Fibroblast of skin of back (primary cell): ENCODE measurements around the gene PCBP3.

ENCODE experiments used
- DNase-seq: peaks from one replicate; pipeline ENCODE4 v3.0.0-alpha.2; 2013

PCBP3 gene

GRCh38 chr21:45938453-45938755 is 294.9 kb downstream of the PCBP3 start:
- DNase-seq, result no peak

- DNase-seq, result no peak
Observed at GRCh38 chr21:45938811-45939520, 295.4 kb downstream of the PCBP3 start.

GRCh38 chr21:45939521-45940045 is 296.1 kb downstream of the PCBP3 start:
- DNase-seq, result no peak

- DNase-seq, result no peak
Observed at GRCh38 chr21:45940091-45940490, 296.6 kb downstream of the PCBP3 start.

- DNase-seq, result no peak
Observed at GRCh38 chr21:45940621-45941337, 297.3 kb downstream of the PCBP3 start.

- no peak for DNase-seq
Observed at GRCh38 chr21:45941338-45941710, 297.8 kb downstream of the PCBP3 start.

GRCh38 chr21:45941717-45942546 is 298.4 kb downstream of the PCBP3 start:
- no peak for DNase-seq

GRCh38 chr21:45942755-45943629 is 299.5 kb downstream of the PCBP3 start:
- no peak for DNase-seq

- DNase-seq, result no peak
Observed at GRCh38 chr21:45943630-45944540, 300.4 kb downstream of the PCBP3 start.

GRCh38 chr21:45944601-45945000 is 301.1 kb downstream of the PCBP3 start:
- DNase-seq, result no peak

GRCh38 chr21:45945066-45945867 is 301.7 kb downstream of the PCBP3 start:
- DNase-seq, result no peak

- no peak for DNase-seq
Observed at GRCh38 chr21:45945868-45946210, 302.3 kb downstream of the PCBP3 start.

- no peak for DNase-seq
Observed at GRCh38 chr21:45947296-45947695, 303.8 kb downstream of the PCBP3 start.

- no peak for DNase-seq
Observed at GRCh38 chr21:45947716-45948255, 304.3 kb downstream of the PCBP3 start.

GRCh38 chr21:45948576-45949141 is 305.1 kb downstream of the PCBP3 start:
- no peak for DNase-seq

- DNase-seq, result no peak
Observed at GRCh38 chr21:45949928-45950739, 306.6 kb downstream of the PCBP3 start.

- peak; percentile 70 for DNase-seq
Observed at GRCh38 chr21:45950740-45951515, 307.4 kb downstream of the PCBP3 start.

GRCh38 chr21:45951676-45952075 is 308.2 kb downstream of the PCBP3 start:
- no peak for DNase-seq
